GM06990 (cell line): ENCODE data around the gene MYO5A.

ENCODE experiments used
- DNase-seq: peaks from one replicate; pipeline ENCODE4 v3.0.0-alpha.2; 2011; ENCODE audit not compliant: insufficient read length; ENCODE audit errors: extremely low read depth
- H3K27me3 ChIP-seq: replicated peaks from 2 replicates; pipeline ENCODE4 v1.6.0; 2011; ENCODE audit warnings: low read length; ENCODE audit not compliant: control insufficient read depth, insufficient read depth
- H3K36me3 ChIP-seq: 2 replicates; pipeline ENCODE4 v1.5.1; 2011; ENCODE audit warnings: low read length; ENCODE audit not compliant: control insufficient read depth, insufficient read depth
- H3K4me3 ChIP-seq: replicated peaks from 2 replicates; pipeline ENCODE4 v1.5.1; 2011; ENCODE audit warnings: low read depth, mild to moderate bottlenecking, control low read depth, low read length
- TF ChIP-seq, protein P1 (sequence below): IDR thresholded peaks from 2 replicates; pipeline ENCODE4 v1.5.1; 2011; ENCODE audit warnings: low read length, control low read depth, mild to moderate bottlenecking, inconsistent platforms; ENCODE audit not compliant: insufficient read depth, poor library complexity, severe bottlenecking

The MYO5A gene

DNA sequence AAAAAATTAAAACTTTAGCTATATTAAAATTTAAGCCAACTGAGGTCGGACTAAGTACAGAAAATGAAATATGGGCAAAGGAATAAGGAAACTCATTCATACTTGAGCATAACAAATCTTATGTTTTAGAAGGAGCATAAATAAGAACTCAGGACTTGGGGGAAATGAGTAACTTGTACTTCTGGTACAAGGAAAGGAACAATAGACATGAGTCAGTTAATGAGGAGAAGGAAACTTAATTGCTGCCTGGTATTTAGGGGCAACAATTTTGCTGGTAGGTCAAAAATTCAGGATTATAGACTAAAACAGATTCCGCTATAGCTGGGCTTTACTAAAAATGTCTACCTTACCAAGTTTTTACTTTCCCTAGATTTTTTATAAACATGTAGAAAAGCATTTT, 113.1 kb downstream of the MYO5A start:
- Histone ChIP-seq H3K36me3 (no peaks in the 10 kb centered on the region; the same call in 1 of the 2 replicates), H3K27me3 (no peaks in the 10 kb centered on the region), H3K4me3 (no peak overlapping the region)
- DNase-seq, result no peak
- TF ChIP-seq, protein P1, sequence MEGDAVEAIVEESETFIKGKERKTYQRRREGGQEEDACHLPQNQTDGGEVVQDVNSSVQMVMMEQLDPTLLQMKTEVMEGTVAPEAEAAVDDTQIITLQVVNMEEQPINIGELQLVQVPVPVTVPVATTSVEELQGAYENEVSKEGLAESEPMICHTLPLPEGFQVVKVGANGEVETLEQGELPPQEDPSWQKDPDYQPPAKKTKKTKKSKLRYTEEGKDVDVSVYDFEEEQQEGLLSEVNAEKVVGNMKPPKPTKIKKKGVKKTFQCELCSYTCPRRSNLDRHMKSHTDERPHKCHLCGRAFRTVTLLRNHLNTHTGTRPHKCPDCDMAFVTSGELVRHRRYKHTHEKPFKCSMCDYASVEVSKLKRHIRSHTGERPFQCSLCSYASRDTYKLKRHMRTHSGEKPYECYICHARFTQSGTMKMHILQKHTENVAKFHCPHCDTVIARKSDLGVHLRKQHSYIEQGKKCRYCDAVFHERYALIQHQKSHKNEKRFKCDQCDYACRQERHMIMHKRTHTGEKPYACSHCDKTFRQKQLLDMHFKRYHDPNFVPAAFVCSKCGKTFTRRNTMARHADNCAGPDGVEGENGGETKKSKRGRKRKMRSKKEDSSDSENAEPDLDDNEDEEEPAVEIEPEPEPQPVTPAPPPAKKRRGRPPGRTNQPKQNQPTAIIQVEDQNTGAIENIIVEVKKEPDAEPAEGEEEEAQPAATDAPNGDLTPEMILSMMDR, result no peak

DNA sequence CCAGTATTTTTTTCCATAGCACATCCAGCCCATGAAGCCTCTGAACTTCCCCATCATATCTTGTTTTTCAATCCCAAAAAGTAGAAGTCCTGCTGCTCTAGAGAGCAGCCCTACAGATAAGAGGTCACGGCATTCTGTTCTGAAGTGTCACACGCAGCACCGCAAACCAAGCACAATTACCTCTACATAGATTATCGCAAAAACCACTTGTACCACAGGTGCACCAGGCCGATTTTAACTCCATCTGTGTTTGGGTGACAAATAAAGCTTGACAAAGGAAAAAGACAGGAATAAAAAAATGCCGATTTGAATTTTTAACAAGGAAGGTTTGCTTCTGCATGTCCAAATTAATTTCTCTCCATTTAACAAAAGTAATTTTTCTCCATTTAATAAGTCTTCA, 113.7 kb downstream of the MYO5A start:
- TF ChIP-seq, protein P1, result no peak
- DNase-seq, result no peak
- H3K4me3 ChIP-seq, result no peak overlapping the region
- no peaks in the 10 kb centered on the region for H3K27me3 ChIP-seq
- H3K36me3 ChIP-seq, result no peaks in the 10 kb centered on the region; the same call in 1 of the 2 replicates

DNA sequence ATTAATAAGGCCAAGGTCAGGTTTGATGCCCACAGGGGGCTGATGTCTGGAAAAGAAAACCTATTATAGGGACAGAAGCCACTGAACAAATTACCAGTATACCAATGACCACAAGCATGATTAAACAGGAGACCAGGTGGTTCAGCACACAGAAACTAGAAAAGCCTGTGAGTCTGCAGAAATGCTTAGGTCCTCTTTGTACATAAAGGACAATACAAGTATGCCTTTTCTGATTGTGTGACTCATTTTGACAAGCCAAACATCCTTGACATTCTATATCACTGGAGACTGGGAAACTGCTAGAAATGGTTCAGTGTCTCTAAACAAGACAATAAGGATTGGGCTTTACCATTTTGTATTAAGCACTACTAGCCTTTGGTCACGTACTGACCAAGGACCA, 119.9 kb downstream of the MYO5A start:
- Histone ChIP-seq H3K27me3 (no peaks in the 10 kb centered on the region), H3K4me3 (no peak overlapping the region), H3K36me3 (peaks cover 2% of the 10 kb centered on the region; the same call in 1 of the 2 replicates)
- DNase-seq, result no peak
- TF ChIP-seq, protein P1, result no peak

DNA sequence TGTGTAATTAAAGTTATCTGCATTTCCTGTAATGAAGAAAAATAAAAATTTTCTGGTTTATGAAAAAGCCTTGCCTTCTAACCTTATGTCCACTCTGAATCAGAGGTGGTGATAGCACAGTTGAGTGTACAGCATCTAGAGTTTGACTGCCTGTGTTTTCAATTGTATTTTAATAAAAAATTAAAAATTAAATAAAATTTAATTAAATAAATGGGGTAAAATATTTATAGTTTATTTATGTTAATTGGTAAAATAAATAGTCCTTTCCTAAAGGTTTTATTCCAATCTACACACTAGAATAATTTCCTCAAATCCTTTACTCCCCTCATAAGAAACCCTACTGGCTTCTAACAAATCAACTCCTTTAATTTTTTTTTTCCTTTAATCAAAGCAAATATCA, 121.3 kb downstream of the MYO5A start:
- no peak overlapping the region for H3K4me3 ChIP-seq
- peaks cover 2% of the 10 kb centered on the region; the same call in 1 of the 2 replicates for H3K36me3 ChIP-seq
- TF ChIP-seq, protein P1, result no peak
- no peak for DNase-seq
- H3K27me3 ChIP-seq, result no peaks in the 10 kb centered on the region

DNA sequence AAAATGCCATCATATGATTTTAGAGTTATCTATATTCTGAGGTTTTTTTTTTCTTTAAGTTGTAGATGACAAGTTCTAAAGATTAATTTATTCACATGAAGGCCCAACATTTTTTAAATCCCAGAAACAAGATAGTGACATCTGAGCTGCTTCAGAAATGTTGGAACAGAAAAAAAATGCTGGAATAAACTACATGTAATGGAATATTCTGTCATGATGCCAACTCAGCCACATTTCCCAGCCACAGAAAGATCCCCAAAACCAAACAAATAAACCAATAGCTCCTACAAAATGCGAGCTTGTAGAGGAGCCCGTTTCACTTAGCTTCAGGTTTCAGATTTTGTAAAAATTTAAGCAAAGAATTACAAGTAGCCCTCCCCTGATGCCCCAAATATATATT, 122.1 kb downstream of the MYO5A start:
- Histone ChIP-seq H3K27me3 (no peaks in the 10 kb centered on the region), H3K36me3 (peaks cover 2% of the 10 kb centered on the region; the same call in 1 of the 2 replicates), H3K4me3 (no peak overlapping the region)
- DNase-seq, result no peak
- TF ChIP-seq, protein P1, result no peak

DNA sequence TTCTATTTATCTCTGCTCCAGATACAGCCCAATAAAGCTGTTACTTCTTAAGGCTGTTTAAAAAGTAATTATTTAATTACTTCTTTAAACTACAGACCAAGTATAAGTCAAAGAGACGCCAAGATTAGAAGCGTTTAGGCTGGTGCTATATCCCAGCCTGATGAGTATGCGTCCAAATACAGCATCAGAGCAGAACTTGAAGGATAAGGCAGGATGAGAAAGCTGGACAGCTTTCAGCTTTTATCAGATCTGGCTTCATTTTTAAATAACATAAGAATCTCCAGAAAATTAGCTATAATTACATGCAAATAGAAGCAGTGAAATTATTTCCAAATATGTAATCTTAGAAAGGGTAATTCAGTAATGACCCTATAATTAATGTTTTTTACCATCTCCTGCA, 122.8 kb downstream of the MYO5A start:
- TF ChIP-seq, protein P1, result no peak
- H3K36me3 ChIP-seq, result peaks cover 2% of the 10 kb centered on the region; the same call in 1 of the 2 replicates
- no peak for DNase-seq
- H3K4me3 ChIP-seq, result no peak overlapping the region
- no peaks in the 10 kb centered on the region for H3K27me3 ChIP-seq
